ENCODE results near the gene DNAH14. TPM values are rescaled to one million over a fixed set of nuclear protein-coding genes. Genes with fewer than 3 reads are reported as not detected.

DNAH14 gene
- total RNA-seq, 1 experiment from 2014 or later, result 39.7 TPM

GRCh38 chr1:225446981-225447615 is 517.6 kb downstream of the DNAH14 start:
- Histone ChIP-seq H4K5ac (ENCODE audit: insufficient read length, low read depth, low read length) (no peak overlapping the region), H2BK15ac (ENCODE audit: low read depth, low read length) (no peak overlapping the region), H4K20me1 (ENCODE audit: control insufficient read depth, insufficient read depth, insufficient read length) (no peaks in the 10 kb centered on the region), H2AK5ac (ENCODE audit: insufficient read length, low read length) (no peak overlapping the region), H3K23ac (ENCODE audit: insufficient read length, low read depth, low read length) (no peak overlapping the region), H2BK120ac (ENCODE audit: low read depth, low read length, poor library complexity, severe bottlenecking) (no peak overlapping the region), H3K18ac (ENCODE audit: insufficient read length, low read depth, low read length) (no peak overlapping the region), H2BK20ac (ENCODE audit: low read depth, low read length, poor library complexity, severe bottlenecking) (no peak overlapping the region), H3K27ac (ENCODE audit: insufficient read length, low read depth, low read length) (no peak overlapping the region), H3K9me3 (ENCODE audit: control insufficient read depth, low read depth, low read length) (no peaks in the 10 kb centered on the region), H4K8ac (replicated peaks; ENCODE audit: insufficient read length, low read depth, low read length) (no peak overlapping the region), H3K4ac (ENCODE audit: low read depth, low read length) (no peak overlapping the region), H4K91ac (ENCODE audit: insufficient read length, low read depth, low read length) (no peak overlapping the region), H2BK5ac (ENCODE audit: insufficient read length, low read length) (no peak overlapping the region), H3K79me2 (ENCODE audit: insufficient read depth, low read length) (no peaks in the 10 kb centered on the region), H2BK12ac (ENCODE audit: insufficient read length, low read depth, low read length) (no peak overlapping the region), H3K56ac (ENCODE audit: insufficient read length, low read depth, low read length) (no peak overlapping the region), H3T11ph (ENCODE audit: low read length) (no peak overlapping the region), H3K9ac (ENCODE audit: extremely low read depth, insufficient read length, low read length) (no peak overlapping the region), H2AFZ (ENCODE audit: low read length) (no peak overlapping the region), H3K27me3 (ENCODE audit: insufficient read depth, low read length) (no peaks in the 10 kb centered on the region), H3K14ac (ENCODE audit: insufficient read depth, low read length) (no peak overlapping the region), H3K79me1 (ENCODE audit: insufficient read depth, low read depth, low read length, poor library complexity, severe bottlenecking) (no peaks in the 10 kb centered on the region), H3K4me2 (ENCODE audit: insufficient read depth, insufficient read length, low read length) (no peak overlapping the region), H3K4me1 (ENCODE audit: insufficient read depth, low read length) (peaks cover 8% of the 10 kb centered on the region; the same call in 1 of the 2 replicates), H3K23me2 (ENCODE audit: insufficient read length, low read depth, low read length, poor library complexity, severe bottlenecking) (no peaks in the 10 kb centered on the region)
- no peak for TF ChIP-seq CTCF (conservative IDR thresholded peaks at IDR 0.05)
- H3K4me1 Mint-ChIP-seq, result peaks cover 25 to 34% of the 10 kb centered on the region in 2 experiments
- H3K4me3 Mint-ChIP-seq, result no peak overlapping the region; a peak in 1 of 5 replicates
- no peaks in the 10 kb centered on the region for H3K36me3 Mint-ChIP-seq (ENCODE audit: insufficient read depth in 1 of 3, low read depth in 3 of 3)
- no peaks in the 10 kb centered on the region; a peak in 1 of 5 replicates for H3K9me3 Mint-ChIP-seq
- WGBS (ENCODE audit: extremely low coverage, insufficient read length, low lambda C conversion rate), result no CpG with 5 or more reads among the region's 9 CpGs
- DNase-seq, result no peak
- H3K27ac Mint-ChIP-seq, result no peak overlapping the region
- peaks cover 14% of the 10 kb centered on the region for H3K27me3 Mint-ChIP-seq (ENCODE audit: low read depth)
